ENCODE results near the gene CLDN4. TPM values are rescaled to one million over a fixed set of nuclear protein-coding genes. Genes with fewer than 3 reads are reported as not detected.

CLDN4 gene
- total RNA-seq, 1 donor from 2014 or later: 0.71 TPM

GRCh38 chr7:73871163-73872011, 40.6 kb downstream of the CLDN4 start:
- DNase-seq (ENCODE audit: low spot score): no peak

DNA sequence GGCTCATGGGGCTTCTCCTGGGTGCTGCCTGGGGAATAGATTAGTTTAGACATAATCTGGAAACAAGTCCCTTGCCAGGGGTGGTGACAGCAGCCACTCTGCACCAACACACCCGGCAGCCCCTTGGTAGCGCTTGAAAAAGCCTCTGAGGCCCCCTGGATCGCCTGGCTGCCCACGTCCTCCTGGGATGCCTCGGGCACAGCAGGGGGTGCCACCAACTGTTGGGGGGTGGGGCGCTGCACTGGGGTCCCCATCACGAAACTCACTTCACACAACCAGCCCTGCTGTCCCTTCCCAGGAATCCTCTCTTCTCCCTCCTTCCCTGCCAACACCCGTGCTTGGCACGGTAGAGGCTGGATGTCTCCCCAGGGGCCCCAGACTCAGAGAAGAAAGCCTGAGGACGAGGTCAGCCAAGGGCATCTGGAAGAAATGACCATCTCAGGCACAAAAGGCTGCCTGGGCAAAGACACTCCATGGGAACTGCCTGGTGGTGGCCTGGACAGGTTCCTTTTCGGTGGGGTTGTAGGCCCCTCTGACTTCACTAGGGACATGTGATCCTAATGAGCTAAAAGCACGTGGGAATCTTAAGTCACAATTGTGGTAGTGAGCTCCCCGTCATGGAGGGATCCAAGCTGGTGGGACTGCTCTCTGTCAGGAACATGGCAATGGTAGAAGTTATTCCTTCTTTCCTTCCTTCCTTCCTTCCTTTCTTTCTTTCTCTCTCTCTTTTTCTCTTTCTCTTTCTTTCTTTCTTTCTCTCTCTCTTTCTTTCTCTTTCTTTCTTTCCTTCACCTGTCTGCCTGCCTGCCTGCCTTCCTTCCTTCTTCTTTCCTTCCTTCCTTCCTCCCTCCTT, 41.5 kb downstream of the CLDN4 start:
- DNase-seq (ENCODE audit: low spot score): no peak

GRCh38 chr7:73876361-73876760, 45.6 kb downstream of the CLDN4 start:
- no peak for DNase-seq (ENCODE audit: low spot score)

GRCh38 chr7:73876973-73877372, 46.2 kb downstream of the CLDN4 start:
- DNase-seq (ENCODE audit: low spot score): no peak

- no peak for DNase-seq (ENCODE audit: low spot score)
These were observed 49.3 kb downstream of the CLDN4 start for GRCh38 chr7:73879977-73880681.

DNA sequence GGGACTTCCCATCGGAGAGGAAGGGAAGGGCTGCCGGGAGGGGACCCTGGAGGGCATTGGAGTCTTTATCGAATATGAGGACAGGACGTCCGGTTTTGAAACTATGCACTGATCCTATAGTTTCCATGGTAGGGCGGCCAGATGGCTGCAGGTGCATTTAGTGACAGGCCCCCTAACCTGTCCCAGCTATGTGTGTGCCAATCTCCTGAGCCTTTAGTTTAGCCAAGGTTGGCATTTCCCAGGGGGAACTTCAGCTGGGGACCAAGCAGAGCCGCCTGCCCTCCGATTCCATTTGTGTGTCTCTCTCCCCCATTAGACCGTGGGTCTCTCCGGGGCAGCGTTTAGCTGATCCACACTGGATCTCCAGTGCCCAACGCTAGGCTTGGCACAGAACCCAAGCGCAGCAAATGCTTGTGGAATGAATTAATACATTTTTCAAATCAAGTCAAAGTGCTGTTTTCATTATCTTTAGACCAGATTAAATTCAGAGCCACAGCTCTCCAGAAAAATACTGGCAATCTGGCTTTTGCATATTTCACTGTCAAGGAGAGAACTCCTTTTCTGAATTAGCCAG, 50.0 kb downstream of the CLDN4 start:
- DNase-seq (ENCODE audit: low spot score): no peak

GRCh38 chr7:73881352-73882046, 50.7 kb downstream of the CLDN4 start:
- DNase-seq (ENCODE audit: low spot score): no peak

GRCh38 chr7:73882047-73882402, 51.2 kb downstream of the CLDN4 start:
- DNase-seq (ENCODE audit: low spot score): no peak

Other genes starting within 250 kb of the CLDN4 start
- gene MLXIPL, start 206.5 kb upstream of the CLDN4 start, total RNA-seq: 91.5 TPM
- 2.0 TPM for gene VPS37D, start 163.2 kb upstream of the CLDN4 start, total RNA-seq
- 11.7 TPM for gene DNAJC30, start 147.5 kb upstream of the CLDN4 start, total RNA-seq
- 51.9 TPM for gene BUD23, start 147.4 kb upstream of the CLDN4 start, total RNA-seq
- gene STX1A, start 111.3 kb upstream of the CLDN4 start, total RNA-seq: 3.5 TPM
- 14.3 TPM for gene ABHD11, start 92.2 kb upstream of the CLDN4 start, total RNA-seq
- gene CLDN3, start 60.7 kb upstream of the CLDN4 start, total RNA-seq: not detected
- 1.7 TPM for gene METTL27, start 11.5 kb downstream of the CLDN4 start, total RNA-seq
- gene TMEM270, start 30.2 kb downstream of the CLDN4 start, total RNA-seq: not detected
- 95.5 TPM for gene ELN, start 197.2 kb downstream of the CLDN4 start, total RNA-seq